Skeletal muscle tissue (tissue), 4 donors: ENCODE results near the gene PTGES. TPM values are rescaled to one million over a fixed set of nuclear protein-coding genes. Genes with fewer than 3 reads are reported as not detected.

Experiments
- H3K27ac ChIP-seq: one replicate; pipeline ENCODE4 v1.7.0; 2013; ENCODE audit warnings: mild to moderate bottlenecking, low read depth, low read length, inconsistent platforms
- H3K27me3 ChIP-seq, 3 donors: one replicate each; pipeline ENCODE4 v1.7.0; 2013; ENCODE audit warnings: low read length in 3 of 3; ENCODE audit not compliant: control insufficient read depth in 3 of 3, insufficient read depth in 3 of 3
- H3K36me3 ChIP-seq, 3 donors: one replicate each; pipeline ENCODE4 v1.7.0; 2013; ENCODE audit warnings: low read length in 3 of 3; ENCODE audit not compliant: control insufficient read depth in 3 of 3, insufficient read depth in 3 of 3
- H3K4me1 ChIP-seq, 3 donors: one replicate each; pipeline ENCODE4 v1.7.0; 2013; ENCODE audit warnings: low read length in 3 of 3, mild to moderate bottlenecking in 3 of 3; ENCODE audit not compliant: control insufficient read depth in 3 of 3, insufficient read depth in 3 of 3
- H3K4me3 ChIP-seq, 3 donors: one replicate each; pipeline ENCODE4 v1.7.0; 2013; ENCODE audit warnings: low read length in 3 of 3
- H3K9ac ChIP-seq, 3 donors: one replicate each; pipeline ENCODE4 v1.7.0; 2013; ENCODE audit warnings: low read length in 3 of 3, mild to moderate bottlenecking in 3 of 3, moderate library complexity in 2 of 3, low read depth in 1 of 3
- H3K9me3 ChIP-seq, 3 donors: one replicate each; pipeline ENCODE4 v1.7.0; 2013; ENCODE audit warnings: low read length in 3 of 3; ENCODE audit not compliant: control insufficient read depth in 3 of 3
- total RNA-seq: library from RNA; depleted of rRNA; stranded (reverse); fragments of >200 nt; gene quantifications from one replicate; pipeline ENCODE4 v1.2.3, GENCODE V29; 2014
- donor health status: Osteomylitis.

The PTGES gene
- total RNA-seq, 1 donor from 2014 or later: 12.5 TPM

DNA sequence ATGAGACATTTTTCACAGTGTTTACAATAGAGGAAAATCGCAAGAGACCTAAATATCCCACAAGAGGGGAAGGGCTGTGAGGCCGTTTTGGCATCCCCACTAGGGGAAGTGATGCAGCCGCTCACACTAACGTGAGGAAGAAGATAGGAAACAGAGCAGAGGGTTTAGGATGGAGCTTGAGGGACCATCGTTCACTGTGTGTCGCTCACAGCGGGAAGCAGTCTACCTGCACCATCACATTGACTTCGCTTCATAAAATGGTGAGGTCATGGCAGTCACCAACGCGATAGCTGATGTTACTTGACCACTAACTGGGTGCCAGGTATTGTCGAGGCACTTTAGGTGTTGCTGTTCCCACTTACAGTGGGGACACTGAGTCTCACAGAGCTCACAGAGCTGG, 51.8 kb downstream of the PTGES start:
- H3K9ac ChIP-seq: no peak overlapping the region
- H3K36me3 ChIP-seq: no peaks in the 10 kb centered on the region
- no peak overlapping the region for H3K4me3 ChIP-seq
- peaks cover 19 to 22% (median 20%) of the 10 kb centered on the region in 3 donors for H3K4me1 ChIP-seq
- no peaks in the 10 kb centered on the region for H3K9me3 ChIP-seq
- peaks cover 42 to 68% (median 52%) of the 10 kb centered on the region in 3 donors for H3K27me3 ChIP-seq
- H3K27ac ChIP-seq: no peak overlapping the region

DNA sequence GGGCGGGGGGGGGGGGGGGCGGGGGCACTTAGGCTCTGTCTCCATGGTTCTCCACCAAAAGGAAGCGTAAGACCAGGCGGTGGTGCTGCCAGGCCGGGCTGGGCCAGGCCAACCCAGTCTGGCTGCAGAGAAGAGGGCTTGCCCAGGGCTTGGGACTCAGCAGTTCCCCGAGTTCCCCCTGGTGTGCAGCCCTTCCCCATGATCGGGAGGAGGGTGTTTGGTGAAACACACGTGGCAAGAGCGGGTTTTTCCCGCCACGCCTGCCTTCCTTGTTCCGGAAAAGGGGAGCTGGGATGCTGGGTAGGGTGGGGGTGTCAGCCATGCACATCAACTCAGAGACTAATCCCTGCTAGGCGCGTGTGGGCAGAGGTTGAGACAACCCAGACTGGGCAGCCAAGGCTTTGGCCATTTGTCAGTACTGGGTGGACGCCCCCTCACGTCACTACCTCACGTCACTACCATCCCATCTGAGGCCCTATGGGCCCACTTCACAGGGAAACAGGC, 54.5 kb downstream of the PTGES start:
- Histone ChIP-seq H3K9me3 (no peaks in the 10 kb centered on the region), H3K36me3 (no peaks in the 10 kb centered on the region), H3K4me3 (no peak overlapping the region), H3K27ac (peak overlapping the region; percentile 55), H3K27me3 (peaks cover 34 to 69% (median 56%) of the 10 kb centered on the region in 3 donors), H3K9ac (no peak overlapping the region), H3K4me1 (peaks cover 14 to 15% (median 14%) of the 10 kb centered on the region in 3 donors)

DNA sequence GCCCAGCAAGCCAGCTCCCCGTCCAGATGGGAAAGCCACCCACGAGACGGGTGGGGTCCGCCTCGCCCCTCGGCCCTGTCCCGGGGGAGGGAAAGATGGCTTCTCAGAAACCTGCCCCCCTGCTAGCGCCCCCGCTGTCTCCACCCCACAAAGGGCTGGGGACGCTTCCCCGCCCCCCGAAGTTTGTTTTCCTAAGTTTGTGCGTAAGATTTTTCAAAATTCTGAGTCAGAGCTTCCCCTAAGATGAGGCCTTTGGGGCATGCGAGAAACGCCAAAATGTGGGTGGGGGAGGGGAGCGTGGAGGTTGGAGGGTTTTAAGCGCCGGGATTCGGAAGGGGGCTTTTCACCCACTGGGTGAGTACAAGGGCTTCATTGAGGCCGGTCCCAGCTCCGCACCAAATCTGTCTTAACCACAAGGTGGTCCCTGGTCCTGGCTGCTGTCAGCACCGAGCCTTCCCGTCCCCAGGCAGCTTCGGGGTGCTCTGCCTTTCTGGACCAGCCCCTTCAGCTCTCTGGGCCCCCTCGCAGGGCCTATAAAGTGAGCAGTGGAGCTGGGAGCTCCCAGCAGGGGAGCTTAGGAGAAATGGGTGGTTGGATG, 55.1 kb downstream of the PTGES start:
- Histone ChIP-seq H3K27me3 (peaks cover 28 to 63% (median 52%) of the 10 kb centered on the region in 3 donors), H3K4me1 (peaks cover 9 to 11% (median 10%) of the 10 kb centered on the region in 3 donors), H3K9me3 (no peaks in the 10 kb centered on the region), H3K4me3 (peak overlapping the region in 2 of 3 donors; percentile 32 to 49), H3K36me3 (no peaks in the 10 kb centered on the region), H3K27ac (peak overlapping the region; percentile 30), H3K9ac (peak overlapping the region in 1 of 3 donors; percentile 57)

DNA sequence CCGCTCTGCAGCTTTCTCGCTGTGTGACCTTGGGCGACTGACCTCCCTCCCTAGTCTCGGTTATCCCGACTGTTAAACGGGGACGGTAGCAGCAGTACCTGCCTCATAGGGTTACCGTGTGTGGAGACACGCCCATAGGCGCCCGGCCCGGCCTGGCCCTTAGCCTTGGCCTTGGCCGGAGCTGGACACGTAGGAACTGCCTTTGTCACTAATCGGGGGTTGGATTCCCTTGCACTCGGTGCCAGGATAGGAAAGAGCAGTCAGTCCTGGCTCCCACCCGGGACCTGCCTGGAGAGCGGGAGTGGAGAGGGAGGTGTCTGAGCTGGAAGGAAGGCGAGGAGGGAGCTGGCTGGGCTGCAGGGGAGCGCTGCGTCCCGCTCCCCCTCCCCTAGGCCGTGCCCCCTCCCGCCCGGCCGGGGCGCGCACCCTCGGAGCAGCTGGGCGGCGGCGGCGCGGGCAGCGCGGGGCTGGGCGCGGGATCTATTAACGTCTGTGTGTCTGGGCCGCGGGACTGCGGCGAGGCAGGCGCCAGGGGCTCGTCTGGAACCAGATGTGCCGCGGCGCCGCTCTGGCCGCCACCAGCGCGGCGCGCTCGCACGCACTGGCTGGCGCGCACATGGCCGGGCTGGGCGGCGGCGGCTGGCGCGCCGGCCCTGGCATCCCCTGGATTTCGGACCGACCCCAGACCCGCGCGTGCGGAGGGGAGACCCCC, 55.7 kb downstream of the PTGES start:
- Histone ChIP-seq H3K9ac (peak overlapping the region; percentile 12 to 57 (median 38)), H3K27me3 (peaks cover 23 to 58% (median 46%) of the 10 kb centered on the region in 3 donors), H3K27ac (peak overlapping the region; percentile 64), H3K36me3 (no peaks in the 10 kb centered on the region), H3K4me1 (peaks cover 5 to 8% (median 6%) of the 10 kb centered on the region in 3 donors), H3K9me3 (no peaks in the 10 kb centered on the region), H3K4me3 (peak overlapping the region; percentile 32 to 49 (median 49))

DNA sequence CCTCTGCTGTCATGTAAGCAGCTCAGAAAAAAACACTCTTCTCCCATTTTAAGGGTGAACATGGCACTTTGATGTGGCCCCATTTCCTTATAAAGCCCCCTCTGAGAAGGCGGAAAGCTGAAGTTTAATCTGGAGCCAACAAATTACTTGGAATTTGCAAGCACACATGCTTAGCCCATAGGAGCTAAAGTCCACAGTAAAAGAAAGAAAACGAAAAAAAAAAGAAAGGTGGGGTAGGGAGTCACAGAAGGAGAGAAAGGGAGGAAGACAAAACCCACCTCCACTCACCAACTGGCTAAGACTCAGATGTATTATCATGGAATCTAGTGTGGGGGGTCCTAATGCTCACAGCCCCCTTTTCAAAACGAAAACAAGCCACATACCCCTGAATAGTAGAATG, 57.0 kb downstream of the PTGES start:
- H3K27ac ChIP-seq: no peak overlapping the region
- H3K4me1 ChIP-seq: peaks cover 5 to 8% (median 6%) of the 10 kb centered on the region in 3 donors
- H3K36me3 ChIP-seq: no peaks in the 10 kb centered on the region
- no peak overlapping the region for H3K9ac ChIP-seq
- peaks cover 16 to 49% (median 39%) of the 10 kb centered on the region in 3 donors for H3K27me3 ChIP-seq
- H3K4me3 ChIP-seq: no peak overlapping the region
- H3K9me3 ChIP-seq: no peaks in the 10 kb centered on the region

DNA sequence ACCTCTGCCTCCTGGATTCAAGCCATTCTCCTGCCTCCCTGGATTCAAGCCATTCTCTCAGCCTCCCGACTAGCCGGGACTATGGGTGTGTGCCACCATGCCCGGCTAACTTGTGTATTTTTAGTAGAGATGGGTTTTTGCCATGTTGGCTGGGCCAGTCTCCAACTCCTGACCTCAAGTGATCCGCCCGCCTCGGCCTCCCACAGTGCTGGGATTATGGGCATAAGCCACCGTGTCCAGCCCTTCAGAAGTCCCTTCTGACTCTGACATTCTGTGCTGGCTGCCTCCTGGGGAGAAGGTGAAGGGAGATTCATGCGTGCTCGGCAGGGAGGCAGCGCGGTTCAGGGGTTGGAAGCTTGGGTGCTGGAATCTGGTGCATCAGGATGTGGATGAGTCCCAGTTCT, 58.6 kb downstream of the PTGES start:
- no peak overlapping the region for H3K4me3 ChIP-seq
- no peak overlapping the region for H3K9ac ChIP-seq
- H3K36me3 ChIP-seq: no peaks in the 10 kb centered on the region
- H3K27ac ChIP-seq: no peak overlapping the region
- no peaks in the 10 kb centered on the region for H3K9me3 ChIP-seq
- peaks cover 5 to 8% (median 6%) of the 10 kb centered on the region in 3 donors for H3K4me1 ChIP-seq
- peaks cover 14 to 37% (median 25%) of the 10 kb centered on the region in 3 donors for H3K27me3 ChIP-seq

DNA sequence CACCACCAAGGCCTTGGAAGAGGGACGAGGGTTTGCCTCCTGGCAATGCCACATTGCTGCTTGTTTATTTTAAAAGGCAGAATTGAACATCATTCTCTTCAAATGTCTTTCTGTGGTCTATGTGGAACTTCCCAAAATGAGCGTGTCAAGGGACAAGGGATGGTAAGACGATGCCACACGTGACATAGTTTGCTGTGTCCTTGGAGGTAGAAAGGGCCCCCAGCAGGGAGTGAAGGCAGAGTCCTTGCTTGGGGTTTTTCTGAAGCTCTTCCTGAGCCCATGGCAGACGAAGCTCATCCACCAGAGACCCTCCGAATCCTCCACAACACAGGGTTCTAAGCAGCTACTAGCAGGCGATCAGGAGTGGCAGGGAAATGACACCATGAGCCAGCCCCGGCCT, 59.1 kb downstream of the PTGES start:
- Histone ChIP-seq H3K9ac (no peak overlapping the region), H3K36me3 (no peaks in the 10 kb centered on the region), H3K4me1 (peaks cover 5 to 8% (median 6%) of the 10 kb centered on the region in 3 donors), H3K4me3 (no peak overlapping the region), H3K27ac (no peak overlapping the region), H3K27me3 (peaks cover 13 to 35% (median 22%) of the 10 kb centered on the region in 3 donors), H3K9me3 (no peaks in the 10 kb centered on the region)

DNA sequence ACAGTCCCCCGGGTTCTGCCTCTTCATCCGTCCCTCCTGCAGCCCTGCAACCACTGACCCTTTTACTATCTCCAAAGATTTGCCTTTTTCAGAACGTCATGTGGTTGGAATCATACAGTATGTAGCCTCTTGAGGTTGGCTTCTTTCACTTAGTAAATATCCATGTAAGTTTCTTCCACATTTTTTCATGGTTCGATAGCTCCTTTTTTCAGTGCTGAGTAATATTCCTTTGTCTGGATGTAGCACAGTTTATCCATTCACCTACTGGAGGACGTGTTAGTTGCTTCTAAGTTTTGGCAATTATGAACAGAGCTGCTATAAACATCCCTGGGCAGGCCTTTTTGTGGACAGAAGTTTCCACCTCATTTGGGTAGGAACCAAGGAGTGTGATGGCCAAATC, 60.3 kb downstream of the PTGES start:
- no peak overlapping the region for H3K9ac ChIP-seq
- H3K27me3 ChIP-seq: peaks cover 7 to 24% (median 16%) of the 10 kb centered on the region in 3 donors
- H3K4me1 ChIP-seq: peaks cover 5 to 6% (median 6%) of the 10 kb centered on the region in 3 donors
- H3K36me3 ChIP-seq: no peaks in the 10 kb centered on the region
- no peak overlapping the region for H3K27ac ChIP-seq
- no peaks in the 10 kb centered on the region for H3K9me3 ChIP-seq
- no peak overlapping the region for H3K4me3 ChIP-seq
